Brain microvascular endothelial cell (primary cell): ENCODE measurements around the gene ODF2L.

Experiments used
- DNase-seq: peaks from one replicate; pipeline ENCODE4 v3.0.0-alpha.2; 2020
- H3K27ac ChIP-seq: fragments of 250-450 bp; sonication (Bioruptor Pico); 2 replicates; pipeline ENCODE4 v1.5.1; 2020; ENCODE audit warnings: mild to moderate bottlenecking, moderate library complexity
- H3K27me3 ChIP-seq: fragments of 250-450 bp; sonication (Bioruptor Pico); replicated peaks from 2 replicates; pipeline ENCODE4 v1.5.1; 2020; ENCODE audit warnings: mild to moderate bottlenecking
- H3K36me3 ChIP-seq: fragments of 250-450 bp; sonication (Bioruptor Pico); replicated peaks from 2 replicates; pipeline ENCODE4 v1.5.1; 2020; ENCODE audit warnings: mild to moderate bottlenecking
- H3K4me3 ChIP-seq: 2 replicates; pipeline ENCODE4 v1.5.1; 2011; ENCODE audit warnings: low read depth, mild to moderate bottlenecking, control low read depth, low read length, moderate library complexity
- in situ Hi-C: cut with HindIII; loops from 2 replicates; pipeline ENCODE4 v1.10.0; 2017; ENCODE audit warnings: low sequenced_read_pairs, low pct_ligation_motif_present
- TF ChIP-seq, protein P1 (sequence below): IDR thresholded peaks from 2 replicates; pipeline ENCODE4 v1.5.1; 2011; ENCODE audit warnings: low read depth, mild to moderate bottlenecking, moderate library complexity, low read length, control low read depth, inconsistent platforms; ENCODE audit errors: missing control alignments

Gene ODF2L

DNA sequence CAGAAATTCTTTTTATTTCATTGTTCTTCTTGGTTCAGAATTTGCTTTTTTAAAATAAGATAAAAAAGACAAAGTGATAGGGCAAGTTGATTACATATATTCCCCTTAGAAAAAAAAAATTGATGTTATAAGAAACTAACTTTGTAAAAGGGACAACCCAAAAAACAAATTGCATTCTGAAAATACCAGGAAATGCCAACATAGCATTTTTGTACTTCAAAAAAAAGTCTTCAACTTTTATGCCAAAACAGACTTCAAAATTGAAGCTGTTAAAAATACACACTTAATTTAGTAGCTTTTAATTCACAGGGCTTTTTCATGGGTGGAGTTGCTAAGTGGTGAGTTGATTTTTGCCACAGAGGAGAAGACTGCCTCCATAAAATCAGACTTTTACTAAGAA is 70.9 kb downstream of the ODF2L start:
- H3K4me3 ChIP-seq = no peak overlapping the region
- no peak for DNase-seq

DNA sequence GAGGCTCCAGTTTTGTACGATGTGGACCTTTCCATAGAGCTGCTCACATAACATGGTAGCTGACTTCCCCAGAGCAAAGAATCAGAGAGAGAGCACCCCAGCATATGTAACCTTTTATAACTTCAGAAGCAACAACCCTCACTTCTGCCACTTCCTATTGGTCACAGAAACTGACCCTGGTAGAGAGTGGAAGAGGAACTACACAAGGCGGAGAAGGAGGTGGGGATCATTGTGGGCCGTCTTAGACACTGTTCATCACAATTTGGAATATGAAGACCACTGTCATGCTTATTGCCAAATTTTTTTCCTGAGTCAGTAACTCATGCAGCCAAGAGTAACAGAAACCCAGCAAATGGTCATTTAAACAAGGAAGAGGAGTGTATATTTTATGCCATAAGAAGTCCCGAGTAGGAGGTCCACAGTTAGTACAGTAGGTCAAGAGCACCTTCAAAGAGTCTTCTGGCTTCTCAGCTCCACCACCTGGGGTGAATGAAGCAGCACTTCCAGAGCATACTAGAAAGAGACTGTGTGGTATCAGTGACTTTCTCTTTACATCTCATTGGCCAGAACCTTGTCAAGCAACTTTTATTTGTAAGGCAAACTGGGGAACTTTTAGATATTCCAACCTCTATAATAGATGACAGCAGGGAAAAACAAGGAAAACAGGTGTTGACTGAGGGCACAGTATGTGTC is 71.8 kb downstream of the ODF2L start:
- no peak overlapping the region for H3K4me3 ChIP-seq
- H3K27ac ChIP-seq = no peak overlapping the region
- in situ Hi-C loops = no loop called here
- TF ChIP-seq, protein P1, sequence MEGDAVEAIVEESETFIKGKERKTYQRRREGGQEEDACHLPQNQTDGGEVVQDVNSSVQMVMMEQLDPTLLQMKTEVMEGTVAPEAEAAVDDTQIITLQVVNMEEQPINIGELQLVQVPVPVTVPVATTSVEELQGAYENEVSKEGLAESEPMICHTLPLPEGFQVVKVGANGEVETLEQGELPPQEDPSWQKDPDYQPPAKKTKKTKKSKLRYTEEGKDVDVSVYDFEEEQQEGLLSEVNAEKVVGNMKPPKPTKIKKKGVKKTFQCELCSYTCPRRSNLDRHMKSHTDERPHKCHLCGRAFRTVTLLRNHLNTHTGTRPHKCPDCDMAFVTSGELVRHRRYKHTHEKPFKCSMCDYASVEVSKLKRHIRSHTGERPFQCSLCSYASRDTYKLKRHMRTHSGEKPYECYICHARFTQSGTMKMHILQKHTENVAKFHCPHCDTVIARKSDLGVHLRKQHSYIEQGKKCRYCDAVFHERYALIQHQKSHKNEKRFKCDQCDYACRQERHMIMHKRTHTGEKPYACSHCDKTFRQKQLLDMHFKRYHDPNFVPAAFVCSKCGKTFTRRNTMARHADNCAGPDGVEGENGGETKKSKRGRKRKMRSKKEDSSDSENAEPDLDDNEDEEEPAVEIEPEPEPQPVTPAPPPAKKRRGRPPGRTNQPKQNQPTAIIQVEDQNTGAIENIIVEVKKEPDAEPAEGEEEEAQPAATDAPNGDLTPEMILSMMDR = no peak
- H3K36me3 ChIP-seq = no peaks in the 10 kb centered on the region
- DNase-seq = no peak
- H3K27me3 ChIP-seq = no peaks in the 10 kb centered on the region

More for the DNA sequence above, 70.9 kb downstream of the ODF2L start:
- H3K27me3 ChIP-seq = no peaks in the 10 kb centered on the region
- TF ChIP-seq, protein P1 = no peak
- no peaks in the 10 kb centered on the region for H3K36me3 ChIP-seq
- in situ Hi-C loops = no loop called here
- no peak overlapping the region for H3K27ac ChIP-seq

DNA sequence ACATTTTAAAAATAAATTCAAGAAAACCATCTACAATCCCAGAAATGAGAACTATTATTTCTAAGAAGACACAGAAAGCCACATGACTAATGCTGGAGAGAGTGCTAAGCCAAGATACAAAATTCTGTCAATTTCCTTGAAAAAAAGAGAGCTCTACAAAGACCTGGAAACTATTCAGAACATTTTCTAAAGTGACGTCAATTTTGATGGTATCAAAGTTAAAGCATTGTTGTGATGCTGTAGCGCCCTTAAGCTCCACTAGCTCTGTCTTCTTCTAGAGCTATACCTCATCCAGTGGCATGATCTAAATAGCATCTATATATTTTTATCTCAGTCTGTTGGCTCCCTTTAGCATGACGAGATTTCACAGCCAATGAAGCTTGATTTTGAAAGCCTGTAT is 73.9 kb downstream of the ODF2L start:
- TF ChIP-seq, protein P1 = no peak
- in situ Hi-C loops = no loop called here
- DNase-seq = no peak

DNA sequence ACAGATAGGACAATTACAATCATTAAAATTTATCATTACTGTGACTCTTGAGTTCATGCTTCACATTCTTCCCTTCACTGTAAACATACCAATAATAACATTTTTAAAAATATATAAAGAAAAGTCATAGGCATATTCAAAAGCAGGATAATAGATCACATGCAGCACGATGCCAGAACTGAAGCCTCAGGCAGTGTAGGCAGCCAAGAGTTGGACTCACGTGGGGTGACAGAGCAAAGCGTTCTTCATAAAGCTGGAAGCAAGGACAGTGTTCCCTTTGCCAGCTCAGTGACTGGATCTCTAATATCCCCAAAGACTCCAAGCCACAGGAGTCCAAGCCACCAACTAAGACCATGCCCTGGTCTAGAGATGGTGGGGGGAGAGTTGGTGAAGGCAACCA is 77.7 kb downstream of the ODF2L start:
- no peaks in the 10 kb centered on the region for H3K27me3 ChIP-seq

More for the DNA sequence above, 73.9 kb downstream of the ODF2L start:
- H3K36me3 ChIP-seq = no peaks in the 10 kb centered on the region
- H3K27ac ChIP-seq = no peak overlapping the region
- no peaks in the 10 kb centered on the region for H3K27me3 ChIP-seq
- no peak overlapping the region for H3K4me3 ChIP-seq

DNA sequence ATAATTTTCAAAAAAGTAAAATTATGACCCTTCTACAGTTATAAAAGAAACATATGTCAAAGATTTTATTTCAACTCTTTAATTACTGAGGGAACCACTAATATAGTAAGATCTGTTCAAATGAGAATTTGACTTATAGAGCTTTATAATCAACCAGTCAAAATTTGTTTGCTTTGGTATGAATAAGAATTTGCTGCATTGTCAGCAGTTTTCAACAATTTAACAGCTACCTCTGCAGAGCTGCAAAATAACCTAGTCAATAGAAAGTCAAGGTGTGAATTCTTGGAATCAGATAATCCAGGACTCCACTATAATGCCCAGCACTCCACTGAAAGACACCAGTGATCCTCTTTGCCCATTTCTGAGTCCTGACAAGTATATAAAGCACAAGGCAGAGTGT is 78.2 kb downstream of the ODF2L start:
- H3K36me3 ChIP-seq = no peaks in the 10 kb centered on the region
- no peak overlapping the region for H3K27ac ChIP-seq
- TF ChIP-seq, protein P1 = no peak
- in situ Hi-C loops = no loop called here
- DNase-seq = no peak
- no peaks in the 10 kb centered on the region for H3K27me3 ChIP-seq
- H3K4me3 ChIP-seq = no peak overlapping the region

More for the DNA sequence above, 77.7 kb downstream of the ODF2L start:
- Histone ChIP-seq H3K27ac (no peak overlapping the region), H3K36me3 (no peaks in the 10 kb centered on the region), H3K4me3 (no peak overlapping the region)
- TF ChIP-seq, protein P1 = no peak
- DNase-seq = no peak
- in situ Hi-C loops = no loop called here

DNA sequence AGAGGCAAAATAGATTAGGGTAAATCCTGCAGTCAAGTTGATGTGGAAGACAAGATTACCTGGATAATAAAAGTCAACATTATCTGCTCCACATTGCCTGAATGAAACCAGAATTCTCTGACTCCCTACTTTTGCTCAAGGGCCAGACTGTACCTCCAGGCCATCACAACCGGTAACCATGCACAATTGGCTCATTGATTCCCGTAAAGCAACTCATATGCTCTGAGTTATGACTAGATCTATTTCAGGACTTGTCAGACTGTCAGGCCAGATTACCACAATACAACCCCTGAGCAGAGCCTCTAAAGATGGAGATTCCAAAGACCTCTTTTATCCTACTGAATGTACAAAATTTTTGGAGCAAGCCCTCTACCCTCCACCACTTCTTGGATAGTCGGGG is 90.4 kb downstream of the ODF2L start:
- Histone ChIP-seq H3K36me3 (no peaks in the 10 kb centered on the region), H3K27ac (no peak overlapping the region), H3K4me3 (no peak overlapping the region), H3K27me3 (no peaks in the 10 kb centered on the region)
- DNase-seq = no peak
- in situ Hi-C loops = no loop called here
- TF ChIP-seq, protein P1 = no peak
